Right lobe of liver (tissue), 4 donors: ENCODE measurements around the gene SOD3.

Source experiments
- CTCF ChIP-seq, 4 donors: fragments of 200-600 bp in 3 of 4; fragments of 450-650 bp in 1 of 4; IDR thresholded peaks; one replicate each; pipeline versions ENCODE4 v1.5.1 to v1.8.0; 2016 to 2022; ENCODE audit warnings: antibody characterized with exemption in 4 of 4, mild to moderate bottlenecking in 2 of 4
- POLR2A ChIP-seq: fragments of 450-650 bp; IDR thresholded peaks from one replicate; pipeline ENCODE4 v1.6.1; 2017; ENCODE audit warnings: antibody characterized with exemption, mild to moderate bottlenecking
- donor health status: DM: no; HTN: no; CAD: no.
- donor health status: DM: no; HTN: no; CAD: no.
- donor health status: DM: no; HTN: yes; CAD: no.

GRCh38 chr4:24824720-24825119 is 29.3 kb downstream of the SOD3 start:
- TF ChIP-seq CTCF (IDR thresholded peaks at IDR 0.05) (no peak), POLR2A (no peak)
